HepG2 (cell line): ENCODE data around the gene EZH1. TPM values are rescaled to one million over a fixed set of nuclear protein-coding genes. Genes with fewer than 3 reads are reported as not detected.

Experiments used
- CREM ChIP-seq, 2 experiments: sonication (generic) in 1 of 2; formaldehyde crosslinking in 1 of 2; IDR thresholded peaks; 2 replicates each; pipeline versions ENCODE4 v1.4.0 to v1.6.1; 2016 to 2020; ENCODE audit warnings: antibody characterized with exemption in 1 of 2, mild to moderate bottlenecking in 1 of 2, missing genetic modification reagents in 1 of 2
- FOXA1 ChIP-seq, 2 experiments: fragments of 450-650 bp in 1 of 2; sonication (generic) in 1 of 2; formaldehyde crosslinking in 1 of 2; IDR thresholded peaks; 2 replicates each; pipeline versions ENCODE4 v1.4.0 to v1.6.1; 2016 to 2020; ENCODE audit warnings: missing genetic modification reagents in 1 of 2
- HES4 ChIP-seq: sonication (generic); formaldehyde crosslinking; IDR thresholded peaks from 2 replicates; pipeline ENCODE4 v1.9.0; 2021; ENCODE audit warnings: mild to moderate bottlenecking, missing genetic modification reagents, borderline replicate concordance
- HOXD1 ChIP-seq: sonication (generic); formaldehyde crosslinking; IDR thresholded peaks from 2 replicates; pipeline ENCODE4 v1.5.0; 2020; ENCODE audit warnings: missing genetic modification reagents
- IRF9 ChIP-seq: sonication (generic); formaldehyde crosslinking; IDR thresholded peaks from 2 replicates; pipeline ENCODE4 v1.8.0; 2022; ENCODE audit warnings: missing genetic modification reagents, mild to moderate bottlenecking, borderline replicate concordance
- ISX ChIP-seq: sonication (generic); formaldehyde crosslinking; conservative IDR thresholded peaks from 2 replicates; pipeline ENCODE4 v1.5.0; 2020; ENCODE audit warnings: missing genetic modification reagents
- MTF2 ChIP-seq: sonication (generic); formaldehyde crosslinking; IDR thresholded peaks from 2 replicates; pipeline ENCODE4 v1.5.0; 2020; ENCODE audit warnings: missing genetic modification reagents, borderline replicate concordance
- NR1H2 ChIP-seq: sonication (generic); formaldehyde crosslinking; IDR thresholded peaks from 2 replicates; pipeline ENCODE4 v1.8.1; 2022; ENCODE audit warnings: low read depth, missing genetic modification reagents, borderline replicate concordance
- PITX1 ChIP-seq: sonication (generic); formaldehyde crosslinking; IDR thresholded peaks from 2 replicates; pipeline ENCODE4 v1.5.1; 2020; ENCODE audit warnings: mild to moderate bottlenecking, missing genetic modification reagents
- PPARG ChIP-seq: conservative IDR thresholded peaks from 2 replicates; pipeline ENCODE4 v1.6.1; 2016; ENCODE audit warnings: missing biosample characterization, missing genetic modification reagents
- SMAD9 ChIP-seq: sonication (generic); formaldehyde crosslinking; IDR thresholded peaks from 2 replicates; pipeline ENCODE4 v1.5.1; 2020; ENCODE audit warnings: mild to moderate bottlenecking, missing genetic modification reagents
- TEF ChIP-seq: sonication (generic); formaldehyde crosslinking; IDR thresholded peaks from 2 replicates; pipeline ENCODE4 v1.5.0; 2020; ENCODE audit warnings: missing genetic modification reagents
- TGIF2 ChIP-seq: IDR thresholded peaks from 2 replicates; pipeline ENCODE4 v1.6.1; 2016; ENCODE audit warnings: control low read depth, missing compliant biosample characterization
- ZBTB38 ChIP-seq: sonication (generic); formaldehyde crosslinking; IDR thresholded peaks from 2 replicates; pipeline ENCODE4 v1.5.1; 2020; ENCODE audit warnings: mild to moderate bottlenecking, missing genetic modification reagents
- ZNF24 ChIP-seq: fragments of 450-650 bp; IDR thresholded peaks from 2 replicates; pipeline ENCODE4 v1.6.1; 2017; ENCODE audit warnings: antibody characterized with exemption, mild to moderate bottlenecking
- ZNF607 ChIP-seq: sonication (generic); formaldehyde crosslinking; IDR thresholded peaks from 2 replicates; pipeline ENCODE4 v1.5.1; 2020; ENCODE audit warnings: missing genetic modification reagents, mild to moderate bottlenecking, borderline replicate concordance
- ZNF614 ChIP-seq: IDR thresholded peaks from 2 replicates; pipeline ENCODE4 v1.6.1; 2018; ENCODE audit warnings: missing biosample characterization, missing genetic modification reagents, inconsistent platforms, borderline replicate concordance
- ZNF720 ChIP-seq: sonication (generic); formaldehyde crosslinking; IDR thresholded peaks from 2 replicates; pipeline ENCODE4 v1.4.0; 2020; ENCODE audit warnings: missing genetic modification reagents
- ZSCAN21 ChIP-seq: sonication (generic); formaldehyde crosslinking; IDR thresholded peaks from 2 replicates; pipeline ENCODE4 v1.8.0; 2022; ENCODE audit warnings: mild to moderate bottlenecking, missing genetic modification reagents, moderate library complexity, borderline replicate concordance
- polyA plus RNA-seq, 8 experiments: library from polyadenylated mRNA; depleted of rRNA in 3 of 8; stranded (reverse) in 7 of 8; unstranded in 1 of 8; fragments of >200 nt; fragmentation: Illumina TruSeq in 4 of 8; extraction: Trizol in 4 of 8; gene quantifications; 2 replicates each; pipeline versions ENCODE4 v1.2.1 to v1.2.3, GENCODE V29; 2011 to 2016; ENCODE audit warnings: low read depth in 4 of 8, missing spikeins in 1 of 8, mixed read lengths in 1 of 8; ENCODE audit not compliant: insufficient read depth in 1 of 8
- total RNA-seq, 5 experiments: library from RNA; depleted of rRNA; stranded (reverse); fragments of >200 nt; fragmentation: Illumina TruSeq; extraction: Trizol; gene quantifications; 2 replicates each; pipeline ENCODE4 v1.2.3, GENCODE V29; 2016; ENCODE audit warnings: low read depth in 1 of 5
- TF ChIP-seq, protein P1 (sequence below): sonication (generic); formaldehyde crosslinking; IDR thresholded peaks from 2 replicates; pipeline ENCODE4 v1.5.1; 2020; ENCODE audit warnings: mild to moderate bottlenecking, missing genetic modification reagents, borderline replicate concordance
- TF ChIP-seq, protein P2 (sequence below): sonication (generic); formaldehyde crosslinking; IDR thresholded peaks from 2 replicates; pipeline ENCODE4 v1.4.0; 2020; ENCODE audit warnings: mild to moderate bottlenecking, missing genetic modification reagents

The EZH1 gene
- total and polyA plus RNA-seq, 2 of the 13 experiments (the other 11 are each of a cell fraction or from before 2014, with no cell fraction given) = 11.6 to 24.0 TPM

DNA sequence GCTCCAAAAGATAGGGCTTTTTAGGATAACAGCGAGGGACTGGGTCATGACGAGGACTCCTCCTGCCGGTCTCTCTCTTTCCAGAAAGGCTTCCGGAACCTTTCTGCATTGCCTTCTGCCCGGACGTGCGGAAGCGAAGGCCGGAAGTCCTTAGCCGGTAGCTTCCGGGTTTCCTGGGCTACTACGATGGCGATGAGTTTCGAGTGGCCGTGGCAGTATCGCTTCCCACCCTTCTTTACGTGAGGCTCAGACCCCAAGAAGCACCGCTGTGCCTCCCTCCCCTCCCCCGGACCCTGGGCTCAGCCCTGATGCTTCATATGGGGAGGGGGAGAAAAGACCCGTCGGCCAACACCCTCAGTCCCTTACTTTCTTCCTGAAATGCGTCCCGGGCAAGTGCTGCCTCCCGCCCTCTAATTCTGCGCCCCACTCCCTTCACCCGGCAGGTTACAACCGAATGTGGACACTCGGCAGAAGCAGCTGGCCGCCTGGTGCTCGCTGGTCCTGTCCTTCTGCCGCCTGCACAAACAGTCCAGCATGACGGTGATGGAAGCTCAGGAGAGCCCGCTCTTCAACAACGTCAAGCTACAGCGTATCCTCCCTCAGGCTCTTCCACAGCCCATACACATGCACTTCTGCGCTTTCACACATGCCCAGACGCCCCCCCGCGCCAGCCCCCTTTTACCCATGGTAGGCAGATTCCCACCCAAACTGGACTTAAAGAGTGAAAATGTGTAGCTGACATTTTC lies 28.6 kb upstream of the EZH1 start, which contains the start of gene VPS25 (continued):
- peak; percentile 35; the same call in 1 of the 2 replicates for TF ChIP-seq HES4 (CRISPR knock-in tag)
- no peak for TF ChIP-seq FOXA1 (IDR thresholded peaks at IDR 0.05)
- TF ChIP-seq FOXA1 (CRISPR knock-in tag; IDR thresholded peaks at IDR 0.05) = peak; percentile 35; the same call in 1 of the 2 replicates
- peak; percentile 90 for TF ChIP-seq IRF9 (CRISPR knock-in tag)
- TF ChIP-seq, protein P1, sequence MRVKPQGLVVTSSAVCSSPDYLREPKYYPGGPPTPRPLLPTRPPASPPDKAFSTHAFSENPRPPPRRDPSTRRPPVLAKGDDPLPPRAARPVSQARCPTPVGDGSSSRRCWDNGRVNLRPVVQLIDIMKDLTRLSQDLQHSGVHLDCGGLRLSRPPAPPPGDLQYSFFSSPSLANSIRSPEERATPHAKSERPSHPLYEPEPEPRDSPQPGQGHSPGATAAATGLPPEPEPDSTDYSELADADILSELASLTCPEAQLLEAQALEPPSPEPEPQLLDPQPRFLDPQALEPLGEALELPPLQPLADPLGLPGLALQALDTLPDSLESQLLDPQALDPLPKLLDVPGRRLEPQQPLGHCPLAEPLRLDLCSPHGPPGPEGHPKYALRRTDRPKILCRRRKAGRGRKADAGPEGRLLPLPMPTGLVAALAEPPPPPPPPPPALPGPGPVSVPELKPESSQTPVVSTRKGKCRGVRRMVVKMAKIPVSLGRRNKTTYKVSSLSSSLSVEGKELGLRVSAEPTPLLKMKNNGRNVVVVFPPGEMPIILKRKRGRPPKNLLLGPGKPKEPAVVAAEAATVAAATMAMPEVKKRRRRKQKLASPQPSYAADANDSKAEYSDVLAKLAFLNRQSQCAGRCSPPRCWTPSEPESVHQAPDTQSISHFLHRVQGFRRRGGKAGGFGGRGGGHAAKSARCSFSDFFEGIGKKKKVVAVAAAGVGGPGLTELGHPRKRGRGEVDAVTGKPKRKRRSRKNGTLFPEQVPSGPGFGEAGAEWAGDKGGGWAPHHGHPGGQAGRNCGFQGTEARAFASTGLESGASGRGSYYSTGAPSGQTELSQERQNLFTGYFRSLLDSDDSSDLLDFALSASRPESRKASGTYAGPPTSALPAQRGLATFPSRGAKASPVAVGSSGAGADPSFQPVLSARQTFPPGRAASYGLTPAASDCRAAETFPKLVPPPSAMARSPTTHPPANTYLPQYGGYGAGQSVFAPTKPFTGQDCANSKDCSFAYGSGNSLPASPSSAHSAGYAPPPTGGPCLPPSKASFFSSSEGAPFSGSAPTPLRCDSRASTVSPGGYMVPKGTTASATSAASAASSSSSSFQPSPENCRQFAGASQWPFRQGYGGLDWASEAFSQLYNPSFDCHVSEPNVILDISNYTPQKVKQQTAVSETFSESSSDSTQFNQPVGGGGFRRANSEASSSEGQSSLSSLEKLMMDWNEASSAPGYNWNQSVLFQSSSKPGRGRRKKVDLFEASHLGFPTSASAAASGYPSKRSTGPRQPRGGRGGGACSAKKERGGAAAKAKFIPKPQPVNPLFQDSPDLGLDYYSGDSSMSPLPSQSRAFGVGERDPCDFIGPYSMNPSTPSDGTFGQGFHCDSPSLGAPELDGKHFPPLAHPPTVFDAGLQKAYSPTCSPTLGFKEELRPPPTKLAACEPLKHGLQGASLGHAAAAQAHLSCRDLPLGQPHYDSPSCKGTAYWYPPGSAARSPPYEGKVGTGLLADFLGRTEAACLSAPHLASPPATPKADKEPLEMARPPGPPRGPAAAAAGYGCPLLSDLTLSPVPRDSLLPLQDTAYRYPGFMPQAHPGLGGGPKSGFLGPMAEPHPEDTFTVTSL (CRISPR knock-in tag) = peak; percentile 54; the same call in 1 of the 2 replicates
- no peak; the same call in 1 of the 2 replicates for TF ChIP-seq ZSCAN21 (CRISPR knock-in tag)
- no peak for TF ChIP-seq MTF2 (CRISPR knock-in tag)
- TF ChIP-seq ZNF607 (CRISPR knock-in tag) = no peak
- 0 out of 2 replicates have a peak, but pooled peaks have one; percentile 71 for TF ChIP-seq ISX (CRISPR knock-in tag)
- 0 out of 2 replicates have a peak, but pooled peaks have one; percentile 75 for TF ChIP-seq TEF (CRISPR knock-in tag)
- TF ChIP-seq ZBTB38 (CRISPR knock-in tag) = peak; percentile 64; the same call in 1 of the 2 replicates
- TF ChIP-seq ZNF24 = 0 out of 2 replicates have a peak, but pooled peaks have one; percentile 52
- TF ChIP-seq PITX1 (CRISPR knock-in tag) = peak; percentile 73
- TF ChIP-seq TGIF2 (CRISPR knock-in tag) = no peak; the same call in none of the 2 replicates
- peak; percentile 78 for TF ChIP-seq HOXD1 (CRISPR knock-in tag)
- peak; percentile 91; the same call in 1 of the 2 replicates for TF ChIP-seq NR1H2 (CRISPR knock-in tag)
- TF ChIP-seq PPARG (CRISPR knock-in tag) = peak; percentile 77; the same call in 1 of the 2 replicates
- peak; percentile 73; the same call in 1 of the 2 replicates for TF ChIP-seq SMAD9
- peak; percentile 97 for TF ChIP-seq ZNF614 (CRISPR knock-in tag)
- TF ChIP-seq, protein P2, sequence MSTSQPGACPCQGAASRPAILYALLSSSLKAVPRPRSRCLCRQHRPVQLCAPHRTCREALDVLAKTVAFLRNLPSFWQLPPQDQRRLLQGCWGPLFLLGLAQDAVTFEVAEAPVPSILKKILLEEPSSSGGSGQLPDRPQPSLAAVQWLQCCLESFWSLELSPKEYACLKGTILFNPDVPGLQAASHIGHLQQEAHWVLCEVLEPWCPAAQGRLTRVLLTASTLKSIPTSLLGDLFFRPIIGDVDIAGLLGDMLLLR = no peak
- TF ChIP-seq ZNF720 (CRISPR knock-in tag) = no peak; the same call in 1 of the 2 replicates
- peak; percentile 57; the same call in 1 of the 2 replicates for TF ChIP-seq CREM (IDR thresholded peaks at IDR 0.05)
- TF ChIP-seq CREM (CRISPR knock-in tag; IDR thresholded peaks at IDR 0.05) = no peak
